Inflammatory macrophage (primary cell): ENCODE data around the gene MAFG.

Experiments
- DNase-seq, 2 donors: peaks; one replicate each; pipeline ENCODE4 v3.0.0-alpha.2; 2020 to 2022

Gene MAFG

DNA sequence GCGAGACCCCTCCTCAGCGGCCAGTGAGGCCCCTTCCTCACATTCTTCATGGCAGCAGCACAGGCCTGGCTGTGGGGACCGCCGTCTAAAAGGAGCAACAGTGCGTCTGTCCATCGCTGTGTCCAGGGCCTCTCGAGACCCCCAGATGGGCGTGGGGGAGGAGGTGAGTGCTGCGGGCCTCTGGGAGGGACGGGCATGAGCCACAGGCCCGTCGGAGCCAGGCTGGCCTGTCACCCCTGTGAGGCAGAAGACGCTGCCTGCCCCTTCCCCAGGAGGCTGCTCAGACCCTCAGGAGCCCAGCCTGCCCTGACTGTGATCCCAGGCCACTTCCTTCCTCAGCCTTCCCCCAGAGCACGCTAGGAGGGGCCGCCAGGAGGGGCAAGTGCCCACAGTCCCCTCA lies 11.7 kb upstream of the MAFG start:
- no peak for DNase-seq

GRCh38 chr17:81935709-81936084 lies 8.2 kb upstream of the MAFG start:
- no peak for DNase-seq

DNA sequence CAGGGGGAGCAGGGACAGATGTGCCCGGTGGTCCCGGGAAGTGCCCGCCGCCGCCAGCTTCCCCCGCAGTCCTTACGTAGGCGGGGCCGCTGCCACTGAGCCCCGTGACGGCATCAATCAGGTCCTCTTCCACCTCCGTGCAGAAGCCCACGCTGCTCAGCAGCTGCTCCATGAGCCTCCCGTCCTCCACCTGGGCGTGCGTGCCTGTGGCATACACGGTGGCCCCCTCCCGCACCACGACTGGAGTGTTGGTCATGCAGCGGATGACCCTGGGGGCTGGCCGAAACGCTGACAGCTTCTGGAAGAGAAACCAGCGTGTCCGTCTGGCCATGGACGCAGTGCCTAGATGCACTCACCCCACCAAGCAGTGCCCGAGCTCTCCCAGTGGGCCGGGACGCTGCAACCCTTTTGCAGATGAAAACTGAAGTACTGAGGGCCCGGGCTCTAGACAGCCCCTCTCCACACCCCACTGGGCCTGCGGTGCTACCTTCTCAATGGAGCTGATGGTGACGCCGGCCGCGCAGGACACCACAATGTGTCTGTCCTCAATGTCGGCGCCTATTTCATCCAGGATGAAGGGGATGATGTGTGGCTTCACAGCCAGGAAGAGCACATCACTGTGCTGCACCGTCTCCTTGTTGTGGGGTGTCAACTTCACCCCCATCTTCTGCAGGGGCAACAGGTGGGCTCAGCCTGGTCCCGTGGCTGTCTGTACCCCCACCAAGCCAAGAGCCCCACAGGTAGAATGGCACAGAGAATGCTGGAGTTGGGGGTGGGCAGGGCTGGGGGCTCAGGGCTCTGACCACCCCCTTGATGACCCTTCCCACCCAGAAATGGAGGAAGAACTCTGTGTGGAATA lies 7.5 kb upstream of the MAFG start:
- no peak for DNase-seq

GRCh38 chr17:81934098-81934757 lies 6.7 kb upstream of the MAFG start:
- no peak for DNase-seq

DNA sequence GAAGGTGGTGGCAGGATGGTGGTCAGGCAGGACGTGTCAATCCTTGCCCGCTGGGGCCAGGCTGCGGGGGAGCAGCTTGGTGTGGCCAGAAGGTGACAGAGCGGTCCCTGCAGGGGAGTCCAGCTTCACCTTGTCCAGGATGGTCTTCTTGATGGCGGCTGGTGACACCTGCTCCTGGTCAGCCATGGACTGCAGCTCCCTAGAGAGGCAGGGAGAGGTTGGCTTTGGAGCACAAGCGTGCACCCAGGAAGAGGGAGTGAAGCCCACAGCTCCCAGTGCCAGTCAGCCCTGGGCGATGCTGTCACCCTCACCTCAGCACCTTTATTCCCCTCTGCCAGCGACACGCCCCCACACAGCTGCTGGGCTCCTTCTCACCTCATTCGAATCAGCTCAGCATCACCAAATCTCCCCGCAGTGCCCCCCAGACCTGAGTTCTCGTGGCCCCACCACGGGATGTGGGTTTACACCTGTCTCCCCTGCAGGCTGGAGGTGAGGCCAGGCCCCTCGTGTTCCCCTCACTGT lies 5.7 kb upstream of the MAFG start:
- no peak for DNase-seq

- DNase-seq, result no peak
Observed at GRCh38 chr17:81932333-81932983, 4.9 kb upstream of the MAFG start.

GRCh38 chr17:81931557-81932332 lies 4.2 kb upstream of the MAFG start:
- DNase-seq, result no peak

DNA sequence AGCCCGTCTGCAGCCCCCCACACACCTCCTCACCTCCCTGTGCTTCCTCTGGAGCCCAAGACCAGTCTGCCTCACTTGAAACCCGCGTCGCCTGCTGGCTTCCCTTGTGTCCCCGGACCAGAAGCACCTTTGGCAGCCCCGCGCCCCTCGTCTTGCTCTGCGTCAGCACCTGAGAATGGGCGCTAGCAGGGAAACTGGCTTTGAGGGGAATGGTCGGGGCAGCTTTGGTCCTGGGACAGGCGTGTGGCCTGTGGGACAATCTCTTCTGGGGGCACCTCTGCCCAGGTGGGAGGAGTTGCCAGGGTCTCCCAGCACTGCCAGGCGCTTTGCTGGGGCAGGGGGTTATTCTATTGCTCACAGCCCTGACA lies 3.6 kb upstream of the MAFG start:
- DNase-seq, result no peak

GRCh38 chr17:81930142-81931125 lies 2.9 kb upstream of the MAFG start:
- no peak for DNase-seq

GRCh38 chr17:81929253-81930141 lies 2.0 kb upstream of the MAFG start:
- no peak for DNase-seq

DNA sequence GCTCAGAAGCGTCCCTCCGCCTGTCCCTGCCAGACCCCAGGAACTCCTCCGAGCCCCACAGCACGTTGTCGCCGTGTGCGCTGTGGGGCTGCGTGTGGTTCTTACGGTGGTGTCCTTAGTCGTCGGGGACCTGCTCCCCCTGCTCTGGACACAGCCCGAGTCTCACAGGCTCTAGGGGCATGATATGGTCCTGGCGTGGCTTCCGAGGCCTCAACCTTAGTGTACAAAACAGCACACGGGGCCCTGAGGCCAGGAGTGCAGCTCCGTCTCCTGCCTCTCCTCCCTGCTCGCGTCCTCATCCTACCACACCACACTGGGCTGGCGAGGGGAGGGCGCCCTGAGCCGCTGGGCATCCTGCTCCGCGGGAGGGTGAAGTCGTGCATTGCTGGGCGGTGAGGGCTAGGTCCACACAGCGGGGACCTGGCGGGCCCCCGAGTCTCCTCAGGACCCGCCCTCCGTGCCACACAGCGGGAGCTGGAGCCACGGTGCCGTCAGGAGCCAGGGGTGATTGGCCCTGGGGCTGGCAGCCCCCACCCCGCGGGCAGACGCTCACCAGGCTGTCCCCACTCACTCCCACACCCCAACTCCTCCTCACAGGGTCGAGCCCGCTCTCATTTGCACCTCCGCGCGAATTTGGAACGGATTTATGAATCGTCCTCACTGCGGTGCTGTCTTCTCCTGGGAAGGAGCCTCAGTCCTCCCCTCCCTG lies 1.2 kb upstream of the MAFG start:
- DNase-seq, result no peak

DNA sequence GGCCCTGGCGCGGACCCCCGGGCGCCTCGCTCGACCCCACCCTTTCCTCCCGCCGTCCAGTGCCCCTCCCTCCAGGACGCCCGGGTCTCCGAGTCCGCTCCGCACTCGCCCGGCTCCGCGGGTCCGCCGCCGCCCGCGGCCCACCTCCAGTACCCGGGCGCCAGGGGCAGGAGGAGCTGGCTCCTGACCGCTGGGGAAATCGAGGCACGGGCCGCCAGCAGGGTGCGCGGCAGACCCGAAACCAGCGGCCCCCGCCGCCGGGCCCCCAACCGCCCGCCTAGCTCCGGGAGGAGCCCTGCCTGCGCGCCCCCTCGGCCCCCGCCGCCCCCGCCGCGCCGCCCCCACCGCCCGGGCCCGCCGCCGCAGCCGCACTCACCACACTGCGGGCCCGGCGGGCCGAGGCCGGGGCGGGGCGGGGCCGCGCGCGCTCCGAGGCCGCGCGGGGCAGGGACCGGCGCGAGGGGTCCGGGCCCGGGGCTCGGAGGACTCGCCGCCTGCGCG lies 333 bp downstream of the MAFG start:
- DNase-seq, result no peak

DNA sequence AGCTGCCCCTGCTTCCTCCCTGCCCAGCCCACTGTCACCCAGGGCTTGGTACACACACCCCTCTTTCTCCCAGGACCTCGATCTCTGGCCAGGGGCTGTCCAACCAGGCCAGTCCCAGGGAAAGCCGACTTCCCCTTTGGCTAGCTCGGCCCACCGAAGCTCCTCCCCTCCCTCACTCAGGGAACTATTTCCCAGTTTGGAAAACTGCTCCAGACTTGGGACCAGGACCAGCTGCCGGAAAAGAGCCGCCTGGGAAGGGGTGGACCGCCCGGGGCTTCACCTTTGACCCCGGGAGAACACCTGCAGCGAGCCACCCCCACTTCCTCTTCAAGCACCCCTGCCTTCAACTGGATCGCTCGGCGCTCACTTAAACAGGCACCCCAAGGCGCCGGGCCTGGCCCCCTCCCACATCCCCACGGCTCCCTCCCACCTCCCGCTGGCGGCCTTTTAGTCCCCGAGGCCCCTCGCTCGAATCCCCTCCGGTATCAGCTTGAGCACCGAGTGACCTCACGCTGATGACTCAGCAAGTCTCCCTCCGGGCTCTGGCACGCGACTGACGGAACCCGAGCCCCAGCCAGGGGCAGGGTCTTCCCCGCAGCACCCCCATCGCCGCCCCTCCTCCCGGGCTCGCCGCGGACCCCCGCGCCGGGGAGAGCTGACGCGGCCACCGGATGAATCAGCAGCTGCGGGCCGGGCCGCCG lies 934 bp downstream of the MAFG start:
- DNase-seq, result peak; percentile 77 to 84

- DNase-seq, result no peak
Observed at GRCh38 chr17:81925860-81926450, 1.6 kb downstream of the MAFG start.

DNA sequence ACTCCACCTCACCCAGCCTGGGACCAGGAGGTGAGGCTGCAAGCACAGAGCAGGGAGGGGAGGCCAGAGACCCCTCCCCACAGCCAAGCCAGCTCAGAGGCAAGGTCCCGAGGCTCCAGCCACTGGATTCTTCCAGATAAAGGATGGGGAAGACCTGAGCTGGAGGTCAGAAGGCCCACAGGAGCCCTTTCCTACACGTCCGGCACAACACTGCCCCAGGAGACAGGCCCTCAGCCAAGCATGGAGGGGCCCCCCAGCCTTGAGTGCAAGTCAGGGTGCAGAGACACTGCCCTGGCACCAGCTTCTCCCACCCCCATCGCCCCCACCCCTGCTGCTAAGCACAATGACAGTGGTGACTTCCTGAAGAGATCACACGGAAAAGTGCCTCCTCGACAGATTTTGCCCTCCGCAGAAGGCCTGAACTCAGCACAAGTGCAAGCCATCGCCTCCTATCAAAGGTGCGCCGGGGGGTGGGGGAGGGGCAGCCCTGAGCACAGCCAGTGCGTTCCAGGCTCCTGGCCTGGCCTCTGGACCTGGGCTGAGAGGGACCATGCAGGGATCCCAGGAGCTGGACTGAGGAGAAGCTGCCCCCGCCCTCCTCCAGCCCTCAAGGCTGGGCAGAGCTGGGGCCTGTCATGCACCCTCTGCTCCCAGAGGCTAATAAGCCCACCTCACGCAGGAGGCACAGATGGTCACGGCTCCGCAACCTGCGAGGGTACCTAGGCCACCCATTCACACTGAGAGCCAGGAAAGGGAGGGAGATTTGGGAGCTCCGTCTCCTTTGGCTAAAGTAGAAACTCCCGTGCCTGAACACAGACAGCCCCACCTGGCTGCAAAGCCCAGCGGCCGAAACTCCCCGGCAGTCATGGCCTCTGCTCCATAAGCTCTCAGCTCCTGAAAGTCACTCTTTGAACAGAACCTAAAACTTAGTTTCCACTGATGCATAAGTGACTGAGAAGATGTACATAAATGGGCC lies 2.7 kb downstream of the MAFG start:
- peak in 1 of 2 donors; percentile 16 for DNase-seq

- DNase-seq, result peak; percentile 85
Observed at GRCh38 chr17:81923302-81924260, 4.0 kb downstream of the MAFG start.
